22Rv1 (cell line): ENCODE results near the gene POFUT2.

Source experiments
- CTCF ChIP-seq: fragments of 450-650 bp; IDR thresholded peaks from 2 replicates; pipeline ENCODE4 v1.5.1; 2017; ENCODE audit warnings: mild to moderate bottlenecking
- ZFX ChIP-seq: fragments of 450-650 bp; IDR thresholded peaks from 2 replicates; pipeline ENCODE4 v1.6.1; 2017; ENCODE audit warnings: antibody characterized with exemption, borderline replicate concordance

- TF ChIP-seq CTCF (no peak), ZFX (no peak)
Measured at GRCh38 chr21:45260191-45260825, 27.4 kb downstream of the POFUT2 start.
